Esophagus (tissue), 2 donors: ENCODE data around the gene CPZ. TPM values are rescaled to one million over a fixed set of nuclear protein-coding genes. Genes with fewer than 3 reads are reported as not detected.

ENCODE experiments used
- H3K27ac ChIP-seq, 2 donors: one replicate each; pipeline ENCODE4 v1.5.1; 2013; ENCODE audit warnings: low read depth in 2 of 2, mild to moderate bottlenecking in 2 of 2, inconsistent platforms in 1 of 2, low read length in 1 of 2, moderate library complexity in 1 of 2
- H3K27me3 ChIP-seq, 2 donors: one replicate each; pipeline ENCODE4 v1.6.1; 2013; ENCODE audit warnings: low read length in 2 of 2, control low read depth in 1 of 2, mild to moderate bottlenecking in 1 of 2; ENCODE audit not compliant: insufficient read depth in 2 of 2, control insufficient read depth in 1 of 2
- H3K36me3 ChIP-seq, 2 donors: one replicate each; pipeline ENCODE4 v1.6.1; 2013; ENCODE audit warnings: low read length in 1 of 2; ENCODE audit not compliant: control insufficient read depth in 2 of 2, insufficient read depth in 2 of 2
- H3K4me1 ChIP-seq, 2 donors: one replicate each; pipeline ENCODE4 v1.6.1; 2013; ENCODE audit warnings: low read length in 1 of 2; ENCODE audit not compliant: control insufficient read depth in 2 of 2, insufficient read depth in 2 of 2
- H3K4me3 ChIP-seq, 2 donors: one replicate each; pipeline ENCODE4 v1.5.1; 2013; ENCODE audit warnings: low read length in 2 of 2, mild to moderate bottlenecking in 2 of 2, low read depth in 1 of 2, moderate library complexity in 1 of 2
- H3K9me3 ChIP-seq, 2 donors: one replicate each; pipeline ENCODE4 v1.6.1; 2013; ENCODE audit warnings: mild to moderate bottlenecking in 2 of 2, low read depth in 1 of 2, low read length in 1 of 2, moderate library complexity in 1 of 2; ENCODE audit not compliant: control insufficient read depth in 2 of 2, insufficient read depth in 1 of 2
- WGBS, 2 donors: extraction: QIAGEN DNeasy Blood & Tissue Kit; methylation state at CpG; one replicate each; pipeline ENCODE4 v1.1.7; 2013; 5-methylcytosine and 5-hydroxymethylcytosine counted together
- polyA plus RNA-seq, 2 donors: library from polyadenylated mRNA; stranded (reverse); fragments of 200-250 nt; gene quantifications; one replicate each; pipeline ENCODE4 v1.2.3, GENCODE V29; 2013
- donor health status: healthy with polysubstance abuse.
- donor health status: Bipolar disorder and iron deficiency.

CPZ gene
- polyA plus RNA-seq, 2 donors: 3.4 to 7.2 TPM

- Histone ChIP-seq H3K27ac (no peak overlapping the region), H3K4me1 (no peaks in the 10 kb centered on the region), H3K9me3 (no peaks in the 10 kb centered on the region), H3K36me3 (no peaks in the 10 kb centered on the region), H3K27me3 (no peaks in the 10 kb centered on the region), H3K4me3 (no peak overlapping the region)
- WGBS, 2 donors: 85 to 87% methylated on average over 11 of the region's 11 CpGs
Measured at GRCh38 chr4:8640816-8641215, 48.3 kb downstream of the CPZ start.

GRCh38 chr4:8641256-8641655, 48.7 kb downstream of the CPZ start:
- Histone ChIP-seq H3K27me3 (no peaks in the 10 kb centered on the region), H3K36me3 (no peaks in the 10 kb centered on the region), H3K4me3 (no peak overlapping the region), H3K27ac (peak overlapping the region in 1 of 2 donors; percentile 29), H3K4me1 (no peaks in the 10 kb centered on the region), H3K9me3 (no peaks in the 10 kb centered on the region)
- 87 to 89% methylated on average over 15 of the region's 15 CpGs for WGBS, 2 donors

GRCh38 chr4:8641931-8642650, 49.5 kb downstream of the CPZ start:
- Histone ChIP-seq H3K4me3 (no peak overlapping the region), H3K9me3 (no peaks in the 10 kb centered on the region), H3K27ac (peak overlapping the region in 1 of 2 donors; percentile 72), H3K4me1 (no peaks in the 10 kb centered on the region), H3K36me3 (no peaks in the 10 kb centered on the region), H3K27me3 (no peaks in the 10 kb centered on the region)
- 68 to 79% methylated on average over 16 of the region's 16 CpGs for WGBS, 2 donors

GRCh38 chr4:8642651-8643321, 50.2 kb downstream of the CPZ start:
- peak overlapping the region in 1 of 2 donors; percentile 72 for H3K27ac ChIP-seq
- no peaks in the 10 kb centered on the region for H3K36me3 ChIP-seq
- no peaks in the 10 kb centered on the region for H3K4me1 ChIP-seq
- no peaks in the 10 kb centered on the region for H3K27me3 ChIP-seq
- WGBS, 2 donors: 70 to 76% methylated on average over 12 of the region's 12 CpGs
- H3K9me3 ChIP-seq: no peaks in the 10 kb centered on the region
- no peak overlapping the region for H3K4me3 ChIP-seq

- Histone ChIP-seq H3K4me1 (no peaks in the 10 kb centered on the region), H3K27ac (no peak overlapping the region), H3K36me3 (no peaks in the 10 kb centered on the region), H3K27me3 (no peaks in the 10 kb centered on the region), H3K9me3 (no peaks in the 10 kb centered on the region), H3K4me3 (no peak overlapping the region)
- 73 to 75% methylated on average over 6 of the region's 6 CpGs for WGBS, 2 donors
Measured at GRCh38 chr4:8643441-8643840, 50.9 kb downstream of the CPZ start.

- Histone ChIP-seq H3K9me3 (no peaks in the 10 kb centered on the region), H3K36me3 (no peaks in the 10 kb centered on the region), H3K4me3 (no peak overlapping the region), H3K27me3 (no peaks in the 10 kb centered on the region), H3K27ac (no peak overlapping the region), H3K4me1 (no peaks in the 10 kb centered on the region)
- WGBS, 2 donors: 69 to 72% methylated on average over 22 of the region's 22 CpGs
Measured at GRCh38 chr4:8643986-8644385, 51.4 kb downstream of the CPZ start.

- H3K4me1 ChIP-seq: no peaks in the 10 kb centered on the region
- WGBS, 2 donors: 65 to 73% methylated on average over 9 of the region's 9 CpGs
- no peaks in the 10 kb centered on the region for H3K27me3 ChIP-seq
Measured at GRCh38 chr4:8644461-8644891, 51.9 kb downstream of the CPZ start.

GRCh38 chr4:8644966-8645752, 52.6 kb downstream of the CPZ start:
- Histone ChIP-seq H3K27me3 (no peaks in the 10 kb centered on the region), H3K4me3 (no peak overlapping the region), H3K4me1 (no peaks in the 10 kb centered on the region), H3K36me3 (no peaks in the 10 kb centered on the region), H3K27ac (no peak overlapping the region), H3K9me3 (no peaks in the 10 kb centered on the region)
- WGBS, 2 donors: 87 to 90% methylated on average over 22 of the region's 22 CpGs

More at GRCh38 chr4:8644461-8644891, 51.9 kb downstream of the CPZ start:
- H3K27ac ChIP-seq: no peak overlapping the region
- H3K4me3 ChIP-seq: no peak overlapping the region
- no peaks in the 10 kb centered on the region for H3K36me3 ChIP-seq
- no peaks in the 10 kb centered on the region for H3K9me3 ChIP-seq

- Histone ChIP-seq H3K9me3 (no peaks in the 10 kb centered on the region), H3K36me3 (no peaks in the 10 kb centered on the region), H3K4me1 (no peaks in the 10 kb centered on the region), H3K27ac (no peak overlapping the region), H3K27me3 (no peaks in the 10 kb centered on the region), H3K4me3 (no peak overlapping the region)
- WGBS, 2 donors: 87% methylated on average over 15 to 16 of the region's 16 CpGs
Measured at GRCh38 chr4:8645753-8646124, 53.2 kb downstream of the CPZ start.
